ENCODE results near the gene ST7. TPM values are rescaled to one million over a fixed set of nuclear protein-coding genes. Genes with fewer than 3 reads are reported as not detected.
"Not testable (repeated sequence)": the region's sequence is repeated elsewhere in the genome, so short reads cannot be mapped to it uniquely, and the experiment has no call there.

ST7 gene
- total RNA-seq, 1 experiment from 2014 or later: 97.3 TPM

GRCh38 chr7:117216010-117216409 is 262.7 kb downstream of the ST7 start:
- DNase-seq (ENCODE audit: low read depth, low spot score): no peak
- in situ Hi-C loops (cut with HindIII; ENCODE audit: low pct_unique_long_range_greater_than_20kb, low sequenced_read_pairs): no loop called here

GRCh38 chr7:117216436-117217069 is 263.3 kb downstream of the ST7 start:
- DNase-seq (ENCODE audit: low read depth, low spot score): no peak
- in situ Hi-C loops (cut with HindIII; ENCODE audit: low pct_unique_long_range_greater_than_20kb, low sequenced_read_pairs): no loop called here

GRCh38 chr7:117217106-117218035 is 264.1 kb downstream of the ST7 start:
- DNase-seq (ENCODE audit: low read depth, low spot score): no peak
- in situ Hi-C loops (cut with HindIII; ENCODE audit: low pct_unique_long_range_greater_than_20kb, low sequenced_read_pairs): no loop called here

- in situ Hi-C loops (cut with HindIII; ENCODE audit: low pct_unique_long_range_greater_than_20kb, low sequenced_read_pairs): no loop called here
These were observed 265.4 kb downstream of the ST7 start for GRCh38 chr7:117218700-117219099.

GRCh38 chr7:117219485-117219884 is 266.2 kb downstream of the ST7 start:
- in situ Hi-C loops (cut with HindIII; ENCODE audit: low pct_unique_long_range_greater_than_20kb, low sequenced_read_pairs): no loop called here
- no peak for DNase-seq (ENCODE audit: low read depth, low spot score)

More at GRCh38 chr7:117218700-117219099, 265.4 kb downstream of the ST7 start:
- no peak for DNase-seq (ENCODE audit: low read depth, low spot score)

GRCh38 chr7:117220836-117221235 is 267.5 kb downstream of the ST7 start:
- DNase-seq (ENCODE audit: low read depth, low spot score): no peak
- in situ Hi-C loops (cut with HindIII; ENCODE audit: low pct_unique_long_range_greater_than_20kb, low sequenced_read_pairs): no loop called here

- no peak for DNase-seq (ENCODE audit: low read depth, low spot score)
- in situ Hi-C loops (cut with HindIII; ENCODE audit: low pct_unique_long_range_greater_than_20kb, low sequenced_read_pairs): no loop called here
These were observed 272.2 kb downstream of the ST7 start for GRCh38 chr7:117225536-117225935.

DNA sequence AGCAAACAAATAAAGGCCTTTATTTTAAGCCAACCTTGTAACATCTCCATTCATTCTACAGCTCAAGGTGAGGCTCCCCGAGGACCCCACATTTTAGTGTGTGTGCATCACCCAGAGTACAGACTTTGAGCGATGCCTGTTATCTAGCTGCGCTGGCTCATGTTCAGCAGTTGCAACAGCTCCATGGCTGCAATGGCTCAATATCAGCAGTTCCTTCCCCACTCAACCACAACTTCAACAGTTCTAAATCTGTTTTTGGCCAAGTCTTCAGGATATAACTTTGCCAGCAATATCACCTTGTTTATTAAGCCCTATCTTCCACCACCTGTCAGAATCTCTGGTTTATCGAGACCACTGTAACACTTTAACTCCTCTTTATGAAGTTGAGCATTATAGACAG is 273.8 kb downstream of the ST7 start:
- in situ Hi-C loops (cut with HindIII; ENCODE audit: low pct_unique_long_range_greater_than_20kb, low sequenced_read_pairs): no loop called here
- no peak for DNase-seq (ENCODE audit: low read depth, low spot score)

DNA sequence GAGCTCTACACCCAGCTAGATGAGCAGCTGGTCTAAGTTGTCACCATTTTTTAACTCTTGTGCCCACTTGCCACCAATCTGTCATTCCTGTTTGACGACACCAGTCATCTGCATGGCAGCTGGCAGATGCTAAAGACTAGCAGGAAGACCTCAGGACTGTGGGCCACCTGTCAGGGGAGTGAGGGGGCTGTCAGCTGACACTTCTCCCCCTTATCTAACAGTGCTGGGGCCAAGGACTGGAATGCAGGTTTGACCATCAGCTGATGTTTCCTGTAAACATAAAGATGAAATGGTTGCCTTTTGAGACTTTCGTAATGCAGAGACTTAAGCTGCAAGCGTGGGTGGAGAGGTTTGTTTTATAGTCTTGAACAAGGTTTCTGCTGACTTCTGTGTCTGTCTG is 276.0 kb downstream of the ST7 start:
- no peak for DNase-seq (ENCODE audit: low read depth, low spot score)
- in situ Hi-C loops (cut with HindIII; ENCODE audit: low pct_unique_long_range_greater_than_20kb, low sequenced_read_pairs): no loop called here

DNA sequence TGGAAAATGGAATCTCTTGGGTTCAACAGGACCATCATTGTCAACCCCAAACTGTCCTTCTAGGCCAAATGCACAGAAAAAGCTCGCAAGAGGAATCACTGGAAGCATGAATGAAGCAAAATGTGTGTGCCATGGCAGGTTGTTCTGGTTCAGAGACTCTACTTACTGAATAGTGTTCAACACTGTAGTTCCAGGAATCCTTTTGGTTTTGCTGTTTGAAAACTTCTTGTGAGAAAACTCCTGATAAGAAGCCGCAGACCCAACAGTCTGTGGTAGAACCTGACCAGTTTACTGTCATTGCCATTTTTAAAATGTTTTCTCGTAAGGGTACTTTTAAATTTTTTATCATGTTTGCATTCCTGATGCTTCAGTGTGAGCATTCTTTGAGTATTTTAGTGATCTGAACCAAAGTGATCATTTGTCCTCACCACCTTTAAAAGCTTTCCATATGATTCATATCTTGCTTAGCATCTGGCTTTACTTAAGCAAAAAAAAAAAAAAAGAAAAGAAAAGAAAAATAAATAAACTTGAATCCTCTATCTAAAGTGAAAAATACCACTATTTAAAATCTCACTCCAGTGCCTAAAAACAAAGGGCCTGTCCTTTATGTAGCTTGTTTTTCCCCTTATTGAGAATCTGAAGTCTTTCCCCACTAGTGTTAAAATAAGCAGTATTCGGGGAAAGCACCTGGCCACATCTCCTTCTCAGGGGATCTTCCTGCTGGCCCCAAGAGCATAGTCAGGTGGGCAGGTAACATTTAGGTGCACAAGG is 277.2 kb downstream of the ST7 start:
- DNase-seq (ENCODE audit: low read depth, low spot score): no peak

DNA sequence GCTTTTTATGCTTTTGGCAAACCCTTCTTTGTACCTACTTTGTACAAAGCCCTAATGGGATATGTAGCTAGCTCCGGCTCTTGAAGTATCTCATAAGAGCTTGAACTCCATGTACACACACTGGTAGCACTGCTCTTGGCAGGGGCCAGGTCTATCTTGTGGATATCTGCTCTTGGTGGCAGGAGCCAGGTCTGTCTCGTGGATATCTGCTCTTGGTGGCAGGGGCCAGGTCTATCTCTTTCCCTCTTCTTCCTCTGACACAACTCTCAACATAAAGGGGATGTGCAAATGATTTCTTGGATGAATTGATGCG is 277.7 kb downstream of the ST7 start:
- DNase-seq (ENCODE audit: low read depth, low spot score): no peak
- in situ Hi-C loops (cut with HindIII; ENCODE audit: low pct_unique_long_range_greater_than_20kb, low sequenced_read_pairs): no loop called here

More for the DNA sequence above, 277.2 kb downstream of the ST7 start:
- in situ Hi-C loops (cut with HindIII; ENCODE audit: low pct_unique_long_range_greater_than_20kb, low sequenced_read_pairs): no loop called here

GRCh38 chr7:117237646-117238045 is 284.3 kb downstream of the ST7 start:
- no peak for DNase-seq (ENCODE audit: low read depth, low spot score)
- in situ Hi-C loops (cut with HindIII; ENCODE audit: low pct_unique_long_range_greater_than_20kb, low sequenced_read_pairs): no loop called here

- in situ Hi-C loops (cut with HindIII; ENCODE audit: low pct_unique_long_range_greater_than_20kb, low sequenced_read_pairs): no loop called here
- no peak for DNase-seq (ENCODE audit: low read depth, low spot score)
These were observed 285.2 kb downstream of the ST7 start for GRCh38 chr7:117238472-117238871.

- in situ Hi-C loops (cut with HindIII; ENCODE audit: low pct_unique_long_range_greater_than_20kb, low sequenced_read_pairs): no loop called here
- no peak for DNase-seq (ENCODE audit: low read depth, low spot score)
These were observed 285.6 kb downstream of the ST7 start for GRCh38 chr7:117238937-117239336.

- in situ Hi-C loops (cut with HindIII; ENCODE audit: low pct_unique_long_range_greater_than_20kb, low sequenced_read_pairs): no loop called here
These were observed 287.8 kb downstream of the ST7 start for GRCh38 chr7:117241088-117241487.

DNA sequence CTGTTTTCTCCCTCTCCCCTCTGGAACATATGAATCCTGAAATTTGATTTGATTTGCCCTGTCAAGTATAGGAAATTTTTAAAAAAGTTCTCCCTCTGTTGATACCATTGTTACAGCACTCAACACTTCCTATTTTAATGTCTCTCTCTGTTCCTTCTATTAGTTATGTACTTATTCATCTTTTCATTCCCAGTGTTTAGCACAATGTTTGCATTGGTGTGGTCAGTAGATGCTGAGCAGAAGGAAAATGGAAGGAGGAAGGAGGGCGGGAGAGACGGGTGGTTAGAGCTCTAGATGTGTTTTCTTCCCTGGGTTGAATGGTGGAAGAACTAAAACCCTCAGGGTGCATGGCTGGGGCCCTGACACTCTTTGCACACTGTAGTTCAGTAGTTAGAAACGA is 290.1 kb downstream of the ST7 start:
- in situ Hi-C loops (cut with HindIII; ENCODE audit: low pct_unique_long_range_greater_than_20kb, low sequenced_read_pairs): no loop called here
- no peak for DNase-seq (ENCODE audit: low read depth, low spot score)

More at GRCh38 chr7:117241088-117241487, 287.8 kb downstream of the ST7 start:
- DNase-seq (ENCODE audit: low read depth, low spot score): no peak

- in situ Hi-C loops (cut with HindIII; ENCODE audit: low pct_unique_long_range_greater_than_20kb, low sequenced_read_pairs): not testable (repeated sequence)
These were observed 292.4 kb downstream of the ST7 start for GRCh38 chr7:117245703-117246102.

GRCh38 chr7:117247809-117248208 is 294.5 kb downstream of the ST7 start:
- in situ Hi-C loops (cut with HindIII; ENCODE audit: low pct_unique_long_range_greater_than_20kb, low sequenced_read_pairs): no loop called here
- no peak for DNase-seq (ENCODE audit: low read depth, low spot score)

More at GRCh38 chr7:117245703-117246102, 292.4 kb downstream of the ST7 start:
- DNase-seq (ENCODE audit: low read depth, low spot score): not testable (repeated sequence)

Data from SK-MEL-5 (cell line).